AG09309 (cell line): ENCODE data around the gene TGFB2.
A peak's percentile ranks its signal among the peaks of the same experiment; 100 is the strongest.

ENCODE experiments used
- DNase-seq: peaks from one replicate; pipeline ENCODE4 v3.0.0-alpha.2; 2010; ENCODE audit warnings: low read depth
- H3K4me3 ChIP-seq: 2 replicates; pipeline ENCODE4 v1.5.1; 2011; ENCODE audit warnings: mild to moderate bottlenecking, low read depth, low read length, moderate library complexity; ENCODE audit not compliant: control insufficient read depth
- TF ChIP-seq, protein P1 (sequence below): IDR thresholded peaks from 2 replicates; pipeline ENCODE4 v1.5.1; 2011; ENCODE audit warnings: mild to moderate bottlenecking, low read depth, low read length, inconsistent platforms; ENCODE audit not compliant: insufficient read depth, control insufficient read depth; ENCODE audit errors: missing control alignments

The TGFB2 gene

DNA sequence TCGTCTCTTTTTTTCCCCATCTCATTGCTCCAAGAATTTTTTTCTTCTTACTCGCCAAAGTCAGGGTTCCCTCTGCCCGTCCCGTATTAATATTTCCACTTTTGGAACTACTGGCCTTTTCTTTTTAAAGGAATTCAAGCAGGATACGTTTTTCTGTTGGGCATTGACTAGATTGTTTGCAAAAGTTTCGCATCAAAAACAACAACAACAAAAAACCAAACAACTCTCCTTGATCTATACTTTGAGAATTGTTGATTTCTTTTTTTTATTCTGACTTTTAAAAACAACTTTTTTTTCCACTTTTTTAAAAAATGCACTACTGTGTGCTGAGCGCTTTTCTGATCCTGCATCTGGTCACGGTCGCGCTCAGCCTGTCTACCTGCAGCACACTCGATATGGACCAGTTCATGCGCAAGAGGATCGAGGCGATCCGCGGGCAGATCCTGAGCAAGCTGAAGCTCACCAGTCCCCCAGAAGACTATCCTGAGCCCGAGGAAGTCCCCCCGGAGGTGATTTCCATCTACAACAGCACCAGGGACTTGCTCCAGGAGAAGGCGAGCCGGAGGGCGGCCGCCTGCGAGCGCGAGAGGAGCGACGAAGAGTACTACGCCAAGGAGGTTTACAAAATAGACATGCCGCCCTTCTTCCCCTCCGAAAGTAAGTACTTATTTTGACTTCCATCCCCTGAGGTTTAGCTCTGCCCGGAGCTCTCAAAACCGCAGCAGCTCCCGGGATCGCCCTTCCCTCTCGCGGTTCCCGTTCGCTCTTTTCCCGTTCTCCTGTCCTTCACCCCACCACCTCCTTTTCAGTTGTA, 1.5 kb downstream of the TGFB2 start:
- H3K4me3 ChIP-seq = peak overlapping the region; percentile 79
- DNase-seq = no peak
- TF ChIP-seq, protein P1, sequence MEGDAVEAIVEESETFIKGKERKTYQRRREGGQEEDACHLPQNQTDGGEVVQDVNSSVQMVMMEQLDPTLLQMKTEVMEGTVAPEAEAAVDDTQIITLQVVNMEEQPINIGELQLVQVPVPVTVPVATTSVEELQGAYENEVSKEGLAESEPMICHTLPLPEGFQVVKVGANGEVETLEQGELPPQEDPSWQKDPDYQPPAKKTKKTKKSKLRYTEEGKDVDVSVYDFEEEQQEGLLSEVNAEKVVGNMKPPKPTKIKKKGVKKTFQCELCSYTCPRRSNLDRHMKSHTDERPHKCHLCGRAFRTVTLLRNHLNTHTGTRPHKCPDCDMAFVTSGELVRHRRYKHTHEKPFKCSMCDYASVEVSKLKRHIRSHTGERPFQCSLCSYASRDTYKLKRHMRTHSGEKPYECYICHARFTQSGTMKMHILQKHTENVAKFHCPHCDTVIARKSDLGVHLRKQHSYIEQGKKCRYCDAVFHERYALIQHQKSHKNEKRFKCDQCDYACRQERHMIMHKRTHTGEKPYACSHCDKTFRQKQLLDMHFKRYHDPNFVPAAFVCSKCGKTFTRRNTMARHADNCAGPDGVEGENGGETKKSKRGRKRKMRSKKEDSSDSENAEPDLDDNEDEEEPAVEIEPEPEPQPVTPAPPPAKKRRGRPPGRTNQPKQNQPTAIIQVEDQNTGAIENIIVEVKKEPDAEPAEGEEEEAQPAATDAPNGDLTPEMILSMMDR = no peak

- DNase-seq = no peak
- TF ChIP-seq, protein P1 = peak; percentile 12
- H3K4me3 ChIP-seq = peak overlapping the region; percentile 79
These were observed 2.2 kb downstream of the TGFB2 start for GRCh38 chr1:218347336-218347722.

GRCh38 chr1:218347723-218348627, 2.8 kb downstream of the TGFB2 start:
- TF ChIP-seq, protein P1 = no peak
- DNase-seq = no peak
- peak overlapping the region; percentile 79 for H3K4me3 ChIP-seq

DNA sequence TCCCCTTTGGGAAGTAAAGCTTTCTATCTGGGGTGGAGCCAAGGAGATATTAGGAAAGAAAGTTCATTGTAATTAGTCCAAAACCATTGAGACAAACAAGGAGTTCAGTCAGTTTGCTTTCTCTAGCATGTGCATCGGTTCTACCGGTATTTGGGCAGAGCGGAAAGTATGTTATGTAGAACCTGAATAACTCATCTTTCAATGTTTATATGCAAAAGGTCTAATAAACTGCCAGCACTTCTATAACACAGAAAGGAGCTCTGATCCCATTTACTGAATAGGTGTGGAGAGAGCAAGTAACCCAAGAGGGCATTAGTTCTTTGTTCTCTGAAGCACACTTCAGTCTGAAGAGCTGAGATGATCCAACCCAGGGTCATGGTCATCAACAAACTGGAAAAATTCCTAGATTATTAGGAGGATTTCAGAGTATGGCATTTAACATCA, 3.5 kb downstream of the TGFB2 start:
- TF ChIP-seq, protein P1 = no peak
- peak overlapping the region; percentile 79 for H3K4me3 ChIP-seq
- no peak for DNase-seq

DNA sequence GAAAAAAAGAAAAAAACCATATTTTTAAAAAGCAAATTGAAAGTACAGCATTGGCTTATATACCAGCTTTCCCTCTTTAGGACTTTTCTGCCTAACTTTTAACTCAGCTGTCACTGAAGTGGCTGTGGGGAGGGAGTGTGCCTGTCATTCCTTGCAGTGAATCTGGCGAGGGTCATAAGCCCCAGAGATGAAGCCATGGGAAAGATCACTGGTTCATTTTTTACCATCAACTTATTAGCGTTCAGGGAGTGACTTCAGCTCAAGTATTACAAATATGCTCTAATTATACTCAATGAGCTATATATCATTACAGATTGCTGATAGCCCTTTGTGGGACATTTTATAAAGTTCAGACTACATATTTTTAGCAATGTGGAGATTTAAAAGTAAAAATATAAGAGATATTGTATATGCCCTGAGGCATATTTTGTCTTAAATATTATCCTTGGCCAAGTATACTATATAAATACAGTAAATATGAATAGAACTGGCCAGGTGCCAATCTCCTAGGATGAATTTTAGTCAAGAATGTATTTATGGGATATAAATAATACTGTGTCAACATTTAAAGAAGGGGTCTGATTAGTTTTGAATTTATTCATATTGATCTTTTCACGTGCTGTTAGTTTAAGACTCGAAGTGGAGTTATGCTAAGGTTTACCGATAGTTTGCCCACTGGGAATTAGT, 4.4 kb downstream of the TGFB2 start:
- DNase-seq = no peak
- no peak overlapping the region; the same call in 1 of the 2 replicates for H3K4me3 ChIP-seq
- TF ChIP-seq, protein P1 = no peak

DNA sequence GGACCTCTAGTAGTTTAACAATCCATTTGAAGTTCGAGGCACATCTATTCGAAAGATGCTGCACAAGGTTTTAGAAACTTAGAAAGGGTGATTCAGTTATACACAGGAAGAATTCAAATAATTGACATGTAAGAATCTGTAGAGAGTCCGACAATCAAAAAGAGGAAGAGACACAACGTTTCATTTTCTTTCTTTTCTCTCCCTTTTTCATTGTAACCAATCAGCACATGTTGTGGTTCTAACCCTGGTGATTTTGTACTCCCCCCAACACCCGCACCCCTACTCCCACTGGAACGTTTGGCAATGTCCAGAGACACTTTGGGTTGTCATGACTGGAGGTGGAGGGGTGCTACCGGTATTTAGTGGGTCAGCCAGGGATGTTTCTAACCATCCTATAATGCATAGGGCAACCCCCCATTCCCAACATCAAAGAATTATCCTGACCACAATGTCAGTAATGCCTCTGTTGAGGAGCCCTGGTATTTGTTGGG, 4.9 kb downstream of the TGFB2 start:
- TF ChIP-seq, protein P1 = no peak
- H3K4me3 ChIP-seq = peak overlapping the region; percentile 25
- no peak for DNase-seq
